ENCODE measurements around the gene HSD17B3.
A peak's percentile ranks its signal among the peaks of the same experiment; 100 is the strongest.
"Not testable (repeated sequence)": the region's sequence is repeated elsewhere in the genome, so short reads cannot be mapped to it uniquely, and the experiment has no call there.

HSD17B3 gene

GRCh38 chr9:96309850-96310249, 7.9 kb upstream of the HSD17B3 start:
- no peak for ATAC-seq
- no peak for TF ChIP-seq CSDC2 (CRISPR knock-in tag; IDR thresholded peaks at IDR 0.05)
- no peak for TF ChIP-seq TOX (CRISPR knock-in tag; IDR thresholded peaks at IDR 0.05; ENCODE audit: borderline replicate concordance)
- TF ChIP-seq TCF4 (CRISPR knock-in tag; IDR thresholded peaks at IDR 0.05; ENCODE audit: borderline replicate concordance) = no peak
- no peak for TF ChIP-seq ARNTL (CRISPR knock-in tag; IDR thresholded peaks at IDR 0.05; ENCODE audit: borderline replicate concordance, low read depth)
- TF ChIP-seq PPARA (CRISPR knock-in tag; IDR thresholded peaks at IDR 0.05; ENCODE audit: borderline replicate concordance) = no peak
- no peak for TF ChIP-seq ESRRG (CRISPR knock-in tag; IDR thresholded peaks at IDR 0.05)
- no peak for TF ChIP-seq BACH2 (CRISPR knock-in tag; IDR thresholded peaks at IDR 0.05; ENCODE audit: borderline replicate concordance)
- no peak for TF ChIP-seq SNAI2 (CRISPR knock-in tag; IDR thresholded peaks at IDR 0.05)
- TF ChIP-seq ZNF8 (CRISPR knock-in tag; IDR thresholded peaks at IDR 0.05) = no peak
- TF ChIP-seq RARB (CRISPR knock-in tag; IDR thresholded peaks at IDR 0.05) = no peak
- no peak for TF ChIP-seq ZFP30 (CRISPR knock-in tag; IDR thresholded peaks at IDR 0.05)

- ATAC-seq = not testable (repeated sequence)
Measured at GRCh38 chr9:96306958-96307357, 5.0 kb upstream of the HSD17B3 start.

- peak; percentile 71 for ATAC-seq
- TF ChIP-seq OSR1 (CRISPR knock-in tag; IDR thresholded peaks at IDR 0.05) (no peak), TSHZ2 (CRISPR knock-in tag; IDR thresholded peaks at IDR 0.05) (no peak), ARNTL (CRISPR knock-in tag; IDR thresholded peaks at IDR 0.05; ENCODE audit: borderline replicate concordance, low read depth) (no peak), ZFP3 (CRISPR knock-in tag; IDR thresholded peaks at IDR 0.05) (no peak), ZFP30 (CRISPR knock-in tag; IDR thresholded peaks at IDR 0.05) (no peak), CSDC2 (CRISPR knock-in tag; IDR thresholded peaks at IDR 0.05) (no peak), ZNF8 (CRISPR knock-in tag; IDR thresholded peaks at IDR 0.05) (no peak), PATZ1 (CRISPR knock-in tag; IDR thresholded peaks at IDR 0.05; ENCODE audit: borderline replicate concordance) (no peak), RARB (CRISPR knock-in tag; IDR thresholded peaks at IDR 0.05) (no peak), ISL1 (CRISPR knock-in tag; IDR thresholded peaks at IDR 0.05) (no peak), CSRNP3 (CRISPR knock-in tag; IDR thresholded peaks at IDR 0.05) (no peak), POU6F1 (CRISPR knock-in tag; IDR thresholded peaks at IDR 0.05; ENCODE audit: borderline replicate concordance, low read depth) (no peak), TCF4 (CRISPR knock-in tag; IDR thresholded peaks at IDR 0.05; ENCODE audit: borderline replicate concordance) (no peak), ESRRG (CRISPR knock-in tag; IDR thresholded peaks at IDR 0.05) (no peak), TOX (CRISPR knock-in tag; IDR thresholded peaks at IDR 0.05; ENCODE audit: borderline replicate concordance) (no peak), ZC3H10 (CRISPR knock-in tag; IDR thresholded peaks at IDR 0.05) (no peak), SNAI2 (CRISPR knock-in tag; IDR thresholded peaks at IDR 0.05) (no peak), ZNF565 (CRISPR knock-in tag; conservative IDR thresholded peaks at IDR 0.05; ENCODE audit: low read depth) (no peak), GLIS3 (CRISPR knock-in tag; IDR thresholded peaks at IDR 0.05) (no peak), PPARA (CRISPR knock-in tag; IDR thresholded peaks at IDR 0.05; ENCODE audit: borderline replicate concordance) (no peak)
Measured at GRCh38 chr9:96305171-96305570, 3.2 kb upstream of the HSD17B3 start.

GRCh38 chr9:96304230-96304629, 2.3 kb upstream of the HSD17B3 start:
- no peak for TF ChIP-seq SNAI2 (CRISPR knock-in tag; IDR thresholded peaks at IDR 0.05)
- TF ChIP-seq ZFP30 (CRISPR knock-in tag; IDR thresholded peaks at IDR 0.05) = no peak
- no peak for TF ChIP-seq ZNF8 (CRISPR knock-in tag; IDR thresholded peaks at IDR 0.05)
- TF ChIP-seq RARB (CRISPR knock-in tag; IDR thresholded peaks at IDR 0.05) = no peak
- TF ChIP-seq PATZ1 (CRISPR knock-in tag; IDR thresholded peaks at IDR 0.05; ENCODE audit: borderline replicate concordance) = no peak
- TF ChIP-seq OSR1 (CRISPR knock-in tag; IDR thresholded peaks at IDR 0.05) = no peak
- no peak for TF ChIP-seq POU6F1 (CRISPR knock-in tag; IDR thresholded peaks at IDR 0.05; ENCODE audit: borderline replicate concordance, low read depth)
- TF ChIP-seq ISL1 (CRISPR knock-in tag; IDR thresholded peaks at IDR 0.05) = no peak
- TF ChIP-seq ZC3H10 (CRISPR knock-in tag; IDR thresholded peaks at IDR 0.05) = no peak
- no peak for ATAC-seq
